A673 (cell line): ENCODE results near the gene TASP1. TPM values are rescaled to one million over a fixed set of nuclear protein-coding genes. Genes with fewer than 3 reads are reported as not detected.

Experiments used
- BruUV-seq: library from RNA; stranded (reverse); fragments of 400-500 nt; replicated peaks from 2 replicates; lab custom pipeline; 2021; lab: Mats Ljungman, UMichigan
- CTCF ChIA-PET: fragments of 300-600 bp; sonication (Branson Sonifier 250); formaldehyde crosslinking; loops from one replicate; lab custom pipeline; 2022; ENCODE audit warnings: antibody characterized with exemption; lab: Charles Lee
- POLR2A ChIA-PET: fragments of 300-600 bp; sonication (Branson Sonifier 250); formaldehyde crosslinking; loops from one replicate; lab custom pipeline; 2022; ENCODE audit warnings: antibody characterized with exemption; ENCODE audit not compliant: low non-redundant PET; lab: Charles Lee
- DNase-seq: peaks from one replicate; pipeline ENCODE4 v3.0.0-alpha.2; 2015; ENCODE audit warnings: low spot score
- H3K27ac ChIP-seq: fragments of 200-600 bp; sonication (generic); 2 replicates; pipeline ENCODE4 v1.5.1; 2016; ENCODE audit warnings: mixed run types, low read depth, mild to moderate bottlenecking, mixed read lengths, antibody characterized with exemption, low read length; ENCODE audit not compliant: poor library complexity, severe bottlenecking
- H3K27me3 ChIP-seq: fragments of 200-600 bp; sonication (generic); replicated peaks from 2 replicates; pipeline ENCODE4 v1.6.1; 2017; ENCODE audit warnings: mixed run types, low read depth, mild to moderate bottlenecking, mixed read lengths, antibody characterized with exemption, low read length; ENCODE audit not compliant: insufficient read depth, poor library complexity
- H3K36me3 ChIP-seq: fragments of 200-600 bp; sonication (generic); 2 replicates; pipeline ENCODE4 v1.6.1; 2016; ENCODE audit warnings: mixed run types, mild to moderate bottlenecking, mixed read lengths, antibody characterized with exemption, low read length; ENCODE audit not compliant: insufficient read depth, poor library complexity, severe bottlenecking
- H3K4me1 ChIP-seq: fragments of 200-600 bp; sonication (generic); 2 replicates; pipeline ENCODE4 v1.6.1; 2017; ENCODE audit warnings: mixed run types, mild to moderate bottlenecking, mixed read lengths, antibody characterized with exemption, low read length; ENCODE audit not compliant: insufficient read depth, poor library complexity, severe bottlenecking
- H3K4me3 ChIP-seq: fragments of 200-600 bp; sonication (generic); 2 replicates; pipeline ENCODE4 v1.5.1; 2016; ENCODE audit warnings: low read depth, mixed run types, mild to moderate bottlenecking, mixed read lengths, low read length; ENCODE audit not compliant: poor library complexity, severe bottlenecking
- H3K9me3 ChIP-seq: fragments of 200-600 bp; sonication (generic); 2 replicates; pipeline ENCODE4 v1.6.1; 2016; ENCODE audit warnings: mixed run types, low read depth, mild to moderate bottlenecking, mixed read lengths, antibody characterized with exemption, low read length; ENCODE audit not compliant: poor library complexity, severe bottlenecking
- EZH2 ChIP-seq: fragments of 200-600 bp; sonication (generic); IDR thresholded peaks from 2 replicates; pipeline ENCODE4 v1.6.1; 2017; ENCODE audit warnings: borderline replicate concordance, low read depth, mild to moderate bottlenecking, mixed read lengths, antibody characterized with exemption, low read length; ENCODE audit not compliant: poor library complexity, severe bottlenecking
- intact Hi-C: fragments of 100-400 bp; cut with micrococcal nuclease; formaldehyde crosslinking; loops from one replicate; pipeline ENCODE4 v1.10.0; 2022; ENCODE audit not compliant: unreplicated experiment
- total RNA-seq: library from RNA; stranded (reverse); gene quantifications from 2 replicates; pipeline ENCODE4 v1.2.3, GENCODE V29; 2021
- TF ChIP-seq, protein P1 (sequence below): fragments of 300-800, 200-600 bp; sonication (generic); conservative IDR thresholded peaks from 2 replicates; pipeline ENCODE4 v1.5.1; 2017; ENCODE audit warnings: low read depth, mild to moderate bottlenecking, antibody characterized with exemption, low read length, moderate library complexity, mixed read lengths

The TASP1 gene
- total RNA-seq, 1 experiment from 2014 or later = 15.6 TPM

DNA sequence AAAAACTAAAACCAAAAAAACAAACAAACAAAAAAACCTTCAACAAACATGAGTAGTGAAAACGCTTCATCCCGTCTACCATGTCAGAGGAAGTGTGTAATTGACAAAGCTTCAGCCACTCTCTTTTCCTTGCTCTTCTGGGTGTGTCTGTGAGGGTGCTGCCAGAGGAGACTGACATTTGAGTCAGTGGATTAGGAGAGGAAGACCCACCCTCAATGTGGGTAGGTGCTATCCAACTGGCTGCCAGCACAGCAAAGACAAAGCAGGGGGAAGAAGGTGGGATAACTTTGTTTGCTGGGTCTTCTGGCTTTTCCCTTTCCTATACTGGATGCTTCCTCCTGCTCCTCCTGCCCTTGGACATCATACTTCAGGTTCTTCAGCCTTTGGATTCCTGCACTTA, 145.6 kb downstream of the TASP1 start:
- POLR2A ChIA-PET = no interaction called here
- intact Hi-C loops = loop anchor here (5.0 kb wide), 1 partner anchor 166 kb away; no protein-coding TSS in a partner anchor
- no peak for TF ChIP-seq EZH2
- TF ChIP-seq, protein P1, sequence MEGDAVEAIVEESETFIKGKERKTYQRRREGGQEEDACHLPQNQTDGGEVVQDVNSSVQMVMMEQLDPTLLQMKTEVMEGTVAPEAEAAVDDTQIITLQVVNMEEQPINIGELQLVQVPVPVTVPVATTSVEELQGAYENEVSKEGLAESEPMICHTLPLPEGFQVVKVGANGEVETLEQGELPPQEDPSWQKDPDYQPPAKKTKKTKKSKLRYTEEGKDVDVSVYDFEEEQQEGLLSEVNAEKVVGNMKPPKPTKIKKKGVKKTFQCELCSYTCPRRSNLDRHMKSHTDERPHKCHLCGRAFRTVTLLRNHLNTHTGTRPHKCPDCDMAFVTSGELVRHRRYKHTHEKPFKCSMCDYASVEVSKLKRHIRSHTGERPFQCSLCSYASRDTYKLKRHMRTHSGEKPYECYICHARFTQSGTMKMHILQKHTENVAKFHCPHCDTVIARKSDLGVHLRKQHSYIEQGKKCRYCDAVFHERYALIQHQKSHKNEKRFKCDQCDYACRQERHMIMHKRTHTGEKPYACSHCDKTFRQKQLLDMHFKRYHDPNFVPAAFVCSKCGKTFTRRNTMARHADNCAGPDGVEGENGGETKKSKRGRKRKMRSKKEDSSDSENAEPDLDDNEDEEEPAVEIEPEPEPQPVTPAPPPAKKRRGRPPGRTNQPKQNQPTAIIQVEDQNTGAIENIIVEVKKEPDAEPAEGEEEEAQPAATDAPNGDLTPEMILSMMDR = no peak
- Histone ChIP-seq H3K36me3 (no peaks in the 10 kb centered on the region), H3K4me3 (no peak overlapping the region), H3K27me3 (no peaks in the 10 kb centered on the region), H3K9me3 (peaks cover 9% of the 10 kb centered on the region), H3K27ac (no peak overlapping the region), H3K4me1 (peaks cover 32% of the 10 kb centered on the region)
- CTCF ChIA-PET = no interaction called here
- BruUV-seq = no TSS peak
- DNase-seq = no peak

DNA sequence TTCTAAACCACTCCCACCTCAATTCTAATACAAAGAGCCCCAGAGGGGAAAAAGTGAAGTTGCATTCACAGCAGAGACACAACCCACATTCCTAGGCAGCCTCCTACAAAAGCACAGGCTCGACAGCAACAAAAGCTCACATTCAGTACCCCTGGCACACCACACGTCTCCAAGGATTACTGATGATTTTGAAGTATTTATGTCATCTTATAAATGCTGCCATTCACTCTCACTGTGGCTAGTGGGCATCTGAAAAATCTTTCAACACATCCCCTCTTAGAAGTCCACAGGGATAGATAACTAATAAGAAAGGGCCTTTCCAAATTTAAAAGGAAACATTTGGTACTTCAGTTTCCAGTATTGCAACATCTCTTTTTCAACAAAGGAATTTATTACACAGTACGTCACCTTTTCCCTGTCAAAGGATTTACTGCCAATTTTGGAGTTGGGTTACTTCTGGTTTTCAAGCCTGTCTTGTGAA, 146.7 kb downstream of the TASP1 start:
- CTCF ChIA-PET = no interaction called here
- Histone ChIP-seq H3K36me3 (no peaks in the 10 kb centered on the region), H3K9me3 (no peaks in the 10 kb centered on the region), H3K4me3 (no peak overlapping the region), H3K27me3 (no peaks in the 10 kb centered on the region), H3K4me1 (peaks cover 32% of the 10 kb centered on the region), H3K27ac (peak overlapping the region; percentile 39)
- POLR2A ChIA-PET = interaction anchor here (0.6 kb wide), 1 partner anchor 183 kb away, joined by 3 read pairs; no protein-coding TSS in a partner anchor
- BruUV-seq = no TSS peak
- intact Hi-C loops = loop anchor here (5.0 kb wide), 1 partner anchor 165 kb away; no protein-coding TSS in a partner anchor
- DNase-seq = peak; percentile 87
- TF ChIP-seq, protein P1 = no peak
- no peak for TF ChIP-seq EZH2

DNA sequence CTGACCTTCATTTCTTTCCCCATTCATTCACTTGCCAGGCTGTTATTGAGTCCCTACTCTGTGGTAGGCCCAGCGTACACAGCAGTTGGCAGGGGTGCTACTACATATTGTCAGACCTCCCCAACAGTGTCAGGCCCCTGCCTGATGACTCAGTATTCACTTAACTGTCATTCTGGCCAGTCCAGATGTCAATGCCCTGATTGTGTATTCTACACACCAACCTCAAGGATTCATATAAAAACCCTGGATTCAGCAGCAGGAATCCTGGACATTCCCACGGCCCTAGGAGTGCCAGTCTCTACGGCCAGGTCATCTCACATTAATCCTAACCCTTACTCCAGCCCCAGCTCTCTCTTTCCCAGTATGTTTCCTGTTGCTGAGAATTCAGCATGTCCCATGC, 151.5 kb downstream of the TASP1 start:
- Histone ChIP-seq H3K4me3 (no peak overlapping the region), H3K4me1 (peaks cover 21% of the 10 kb centered on the region), H3K9me3 (no peaks in the 10 kb centered on the region), H3K27me3 (no peaks in the 10 kb centered on the region), H3K36me3 (no peaks in the 10 kb centered on the region), H3K27ac (no peak overlapping the region)
- no peak for TF ChIP-seq EZH2
- TF ChIP-seq, protein P1 = no peak
- ChIA-PET CTCF (no interaction called here), POLR2A (no interaction called here)
- no peak for DNase-seq
- no TSS peak for BruUV-seq
- intact Hi-C loops = no loop called here
